Tibial nerve (tissue), 4 donors: Measurements from ENCODE around the gene ZNRF1.

ENCODE experiments used
- CTCF ChIP-seq, 5 experiments: fragments of 200-600 bp in 3 of 5; fragments of 450-650 bp in 2 of 5; sonication (generic) in 3 of 5; IDR thresholded peaks; one replicate each; pipeline ENCODE4 v1.5.1; 2016 to 2019; ENCODE audit warnings: antibody characterized with exemption in 5 of 5, mild to moderate bottlenecking in 3 of 5, moderate library complexity in 2 of 5
- EP300 ChIP-seq, 2 donors: sonication (generic); formaldehyde crosslinking; IDR thresholded peaks; one replicate each; pipeline ENCODE4 v1.6.1; 2017; ENCODE audit warnings: antibody characterized with exemption in 2 of 2, mild to moderate bottlenecking in 1 of 2
- POLR2A ChIP-seq, 2 donors: fragments of 450-650 bp; IDR thresholded peaks; one replicate each; pipeline ENCODE4 v1.6.1; 2017; ENCODE audit warnings: antibody characterized with exemption in 2 of 2, mild to moderate bottlenecking in 2 of 2, moderate library complexity in 2 of 2

- TF ChIP-seq CTCF (IDR thresholded peaks at IDR 0.05) (no peak), EP300 (IDR thresholded peaks at IDR 0.05) (no peak), POLR2A (IDR thresholded peaks at IDR 0.05) (no peak)
These were observed 23.2 kb upstream of the ZNRF1 start for GRCh38 chr16:74975591-74975990.
